NT2/D1 (cell line): ENCODE results near the gene SYNE2.
"Not testable (repeated sequence)": the region's sequence is repeated elsewhere in the genome, so short reads cannot be mapped to it uniquely, and the experiment has no call there.

ENCODE experiments used
- SUZ12 ChIP-seq: IDR thresholded peaks from 2 replicates; pipeline ENCODE4 v1.6.1; 2011; ENCODE audit not compliant: insufficient read length, insufficient read depth; ENCODE audit errors: extremely low read depth
- YY1 ChIP-seq: IDR thresholded peaks from 2 replicates; pipeline ENCODE4 v1.6.1; 2011; ENCODE audit not compliant: insufficient read length, insufficient read depth
- ZNF274 ChIP-seq: IDR thresholded peaks from 2 replicates; pipeline ENCODE4 v1.6.1; 2011; ENCODE audit warnings: mild to moderate bottlenecking, low read depth, low read length

- not testable (repeated sequence) for TF ChIP-seq YY1, ZNF274, SUZ12
Observed at GRCh38 chr14:64118403-64118742, 265.6 kb downstream of the SYNE2 start.
